GM12874 (cell line): Measurements from ENCODE around the gene ARHGEF40.

Experiments used
- CTCF ChIP-seq: IDR thresholded peaks from 2 replicates; pipeline ENCODE4 v1.5.1; 2011; ENCODE audit warnings: low read depth, mild to moderate bottlenecking, control low read depth, low read length, moderate library complexity; ENCODE audit not compliant: insufficient read depth

Gene ARHGEF40

DNA sequence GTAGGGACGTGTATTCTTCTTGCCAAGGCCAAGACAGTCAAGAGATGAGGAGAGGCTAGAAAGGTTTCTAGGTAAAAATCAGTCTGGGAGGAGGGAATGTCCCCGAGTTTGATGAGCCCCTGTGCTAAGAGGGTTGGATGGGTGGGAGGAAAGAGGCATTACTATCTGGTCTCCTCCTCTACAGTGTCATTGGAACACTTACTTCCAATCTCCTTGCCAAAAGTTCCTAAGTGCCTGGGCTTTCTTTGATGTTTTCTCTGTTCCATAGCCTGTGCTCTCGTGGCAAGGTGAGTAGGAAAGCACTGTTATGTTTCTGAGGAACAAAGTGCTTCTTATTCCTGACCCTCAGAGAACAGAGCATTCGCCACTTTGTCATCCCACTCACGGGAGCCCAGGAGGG lies 35.4 kb upstream of the ARHGEF40 start, which contains the start of gene RNASE13:
TSS of gene RNASE13 (minus strand) at position 101 of the 400 bp plus-strand sequence. CDS start 519 bp downstream, outside the sequence.
- TF ChIP-seq CTCF = no peak

GRCh38 chr14:21036751-21037150 lies 33.4 kb upstream of the ARHGEF40 start:
- TF ChIP-seq CTCF = no peak

- TF ChIP-seq CTCF = no peak
These were observed 32.9 kb upstream of the ARHGEF40 start for GRCh38 chr14:21037156-21037555.

DNA sequence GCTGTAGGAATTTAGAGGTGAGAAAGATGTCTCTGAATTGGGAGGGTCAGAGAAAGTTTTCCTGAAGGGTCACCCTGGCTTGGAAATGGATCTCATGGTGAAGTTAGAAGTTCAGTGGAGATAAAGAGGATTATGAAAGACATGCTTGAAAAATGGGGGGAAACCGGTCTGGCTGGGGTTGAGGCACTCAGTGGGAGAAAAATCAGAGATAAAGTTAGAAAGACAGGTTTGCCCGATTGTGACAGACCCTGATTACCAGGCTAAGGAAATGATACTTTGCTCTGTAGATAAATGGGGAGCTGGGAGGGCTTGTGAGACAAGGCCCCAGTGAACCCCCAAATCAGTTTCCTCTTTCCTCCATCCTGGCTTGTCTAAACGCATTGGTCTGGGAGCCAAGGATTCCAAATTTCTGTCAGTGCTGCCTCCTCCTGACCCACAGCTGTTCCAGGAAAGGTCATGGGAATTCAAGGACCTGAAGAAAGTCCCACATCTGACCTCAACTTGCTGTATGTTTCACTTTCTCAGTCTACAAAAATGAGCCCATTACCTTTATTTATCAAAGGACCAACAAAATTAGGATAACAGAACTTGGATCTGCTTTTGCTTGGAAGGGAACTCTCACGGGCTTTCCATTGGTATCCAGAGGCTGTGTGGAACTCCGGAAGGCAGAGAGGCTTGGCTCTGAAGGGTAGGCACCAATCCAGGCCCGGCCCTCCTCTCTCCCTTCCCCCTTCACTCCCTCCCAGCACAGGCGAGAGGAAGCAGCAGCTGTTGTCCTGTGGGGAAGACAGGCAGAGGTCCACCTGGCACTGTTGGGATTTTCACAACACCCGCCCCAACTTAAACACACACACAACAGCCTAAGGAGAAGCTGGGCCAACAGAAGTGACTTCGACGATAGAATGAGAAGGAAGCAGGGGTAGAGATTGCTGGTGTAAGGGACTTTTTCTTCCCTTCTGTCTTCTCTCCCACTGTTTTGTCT lies 31.4 kb upstream of the ARHGEF40 start:
- no peak for TF ChIP-seq CTCF

- peak; percentile 47 for TF ChIP-seq CTCF
These were observed 30.3 kb upstream of the ARHGEF40 start for GRCh38 chr14:21039585-21040369.

DNA sequence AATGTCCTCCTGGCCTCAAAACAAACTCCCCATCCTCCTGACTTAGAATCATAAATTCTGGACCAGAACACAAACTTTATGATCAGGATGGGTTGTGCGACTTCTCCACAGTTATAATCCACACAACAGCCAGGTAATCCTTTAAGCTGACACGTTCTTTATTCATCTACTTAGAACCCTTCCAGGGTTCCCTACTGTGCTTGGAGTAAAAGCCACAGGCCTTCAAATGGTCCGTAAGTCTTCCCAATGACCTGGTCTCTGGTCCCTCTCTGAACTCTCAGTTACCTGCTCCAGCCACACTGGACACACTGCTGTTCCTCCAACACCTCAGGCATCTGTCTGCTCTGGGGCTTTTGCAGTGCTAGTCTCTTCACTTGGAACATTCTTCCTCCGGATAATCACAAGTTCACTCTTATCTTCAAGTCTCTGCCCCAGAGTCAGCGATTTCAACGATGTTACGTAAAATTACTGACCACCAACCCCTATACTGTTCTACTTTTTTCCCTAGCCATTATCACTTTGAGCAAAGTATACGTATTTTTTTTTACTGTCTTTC lies 29.7 kb upstream of the ARHGEF40 start:
- TF ChIP-seq CTCF = no peak
